ENCODE measurements around the gene RTKN2.

The RTKN2 gene

GRCh38 chr10:62182595-62182994, 86.0 kb downstream of the RTKN2 start:
- no peak for DNase-seq (ENCODE audit: low read depth in 2 of 2)
- TF ChIP-seq CTCF (IDR thresholded peaks at IDR 0.05; ENCODE audit: low read depth, low read length), result no peak
- no peak overlapping the region for H3K4me3 ChIP-seq (replicated peaks in 1 of 2; ENCODE audit: low read depth in 2 of 2, low read length in 2 of 2)

- TF ChIP-seq CTCF (IDR thresholded peaks at IDR 0.05; ENCODE audit: low read depth, low read length), result no peak
- DNase-seq (ENCODE audit: low read depth in 2 of 2), result no peak
- no peak overlapping the region for H3K4me3 ChIP-seq (replicated peaks in 1 of 2; ENCODE audit: low read depth in 2 of 2, low read length in 2 of 2)
Observed at GRCh38 chr10:62182171-62182570, 86.5 kb downstream of the RTKN2 start.

GRCh38 chr10:62180677-62181076, 88.0 kb downstream of the RTKN2 start:
- TF ChIP-seq CTCF (IDR thresholded peaks at IDR 0.05; ENCODE audit: low read depth, low read length), result no peak
- no peak for DNase-seq (ENCODE audit: low read depth in 2 of 2)
- H3K4me3 ChIP-seq (replicated peaks in 1 of 2; ENCODE audit: low read depth in 2 of 2, low read length in 2 of 2), result no peak overlapping the region

GRCh38 chr10:62178568-62178967, 90.1 kb downstream of the RTKN2 start:
- no peak for TF ChIP-seq CTCF (IDR thresholded peaks at IDR 0.05; ENCODE audit: low read depth, low read length)
- peak in 1 of 2 donors; percentile 14 for DNase-seq (ENCODE audit: low read depth in 2 of 2)

GRCh38 chr10:62177111-62177510, 91.5 kb downstream of the RTKN2 start:
- peak in 1 of 2 donors; percentile 18 for DNase-seq (ENCODE audit: low read depth in 2 of 2)
- no peak for TF ChIP-seq CTCF (IDR thresholded peaks at IDR 0.05; ENCODE audit: low read depth, low read length)

More at GRCh38 chr10:62178568-62178967, 90.1 kb downstream of the RTKN2 start:
- no peak overlapping the region for H3K4me3 ChIP-seq (replicated peaks in 1 of 2; ENCODE audit: low read depth in 2 of 2, low read length in 2 of 2)

GRCh38 chr10:62175251-62175650, 93.4 kb downstream of the RTKN2 start:
- no peak overlapping the region for H3K4me3 ChIP-seq (replicated peaks in 1 of 2; ENCODE audit: low read depth in 2 of 2, low read length in 2 of 2)
- DNase-seq (ENCODE audit: low read depth in 2 of 2), result peak in 1 of 2 donors; percentile 42
- TF ChIP-seq CTCF (IDR thresholded peaks at IDR 0.05; ENCODE audit: low read depth, low read length), result no peak

More at GRCh38 chr10:62177111-62177510, 91.5 kb downstream of the RTKN2 start:
- no peak overlapping the region for H3K4me3 ChIP-seq (replicated peaks in 1 of 2; ENCODE audit: low read depth in 2 of 2, low read length in 2 of 2)

- DNase-seq (ENCODE audit: low read depth in 2 of 2), result no peak
- no peak for TF ChIP-seq CTCF (IDR thresholded peaks at IDR 0.05; ENCODE audit: low read depth, low read length)
- H3K4me3 ChIP-seq (replicated peaks in 1 of 2; ENCODE audit: low read depth in 2 of 2, low read length in 2 of 2), result no peak overlapping the region
Observed at GRCh38 chr10:62172465-62172864, 96.2 kb downstream of the RTKN2 start.
